Mesenchymal stem cell (in vitro differentiated cells and primary cell): ENCODE data around the gene RIOK3.

Experiments used
- DNase-seq: peaks from one replicate; pipeline ENCODE4 v3.0.0-alpha.2; 2013
- H2AFZ ChIP-seq: one replicate; pipeline ENCODE4 v1.6.1; 2013; ENCODE audit warnings: low read depth, mild to moderate bottlenecking, control low read depth, inconsistent platforms, low read length, moderate library complexity
- H2AK5ac ChIP-seq: 2 replicates; pipeline ENCODE4 v1.6.1; 2013; ENCODE audit warnings: low read length, moderate library complexity, mild to moderate bottlenecking, inconsistent platforms; ENCODE audit not compliant: severe bottlenecking
- H2BK120ac ChIP-seq: one replicate; pipeline ENCODE4 v1.6.1; 2013; ENCODE audit warnings: low read depth, mild to moderate bottlenecking, inconsistent platforms, low read length, moderate library complexity
- H2BK12ac ChIP-seq, 2 experiments: one replicate each; pipeline ENCODE4 v1.6.1; 2013; ENCODE audit warnings: inconsistent platforms in 2 of 2, low read length in 2 of 2, mild to moderate bottlenecking in 2 of 2, moderate library complexity in 2 of 2, control low read depth in 1 of 2
- H2BK15ac ChIP-seq: one replicate; pipeline ENCODE4 v1.6.1; 2013; ENCODE audit warnings: mild to moderate bottlenecking, low read depth, inconsistent platforms; ENCODE audit not compliant: poor library complexity, severe bottlenecking
- H2BK5ac ChIP-seq: 2 replicates; pipeline ENCODE4 v1.6.1; 2013; ENCODE audit warnings: low read depth, mild to moderate bottlenecking, low read length, control low read depth, inconsistent platforms; ENCODE audit not compliant: poor library complexity, severe bottlenecking
- H3K14ac ChIP-seq, 2 experiments: one replicate each; pipeline ENCODE4 v1.6.1; 2013; ENCODE audit warnings: inconsistent platforms in 2 of 2, low read length in 2 of 2, control low read depth in 1 of 2, mild to moderate bottlenecking in 1 of 2, moderate library complexity in 1 of 2
- H3K18ac ChIP-seq, 2 experiments: one replicate each; pipeline ENCODE4 v1.6.1; 2013; ENCODE audit warnings: inconsistent platforms in 2 of 2, low read length in 2 of 2, control low read depth in 1 of 2, low read depth in 1 of 2, mild to moderate bottlenecking in 1 of 2
- H3K23ac ChIP-seq, 2 experiments: one replicate each; pipeline ENCODE4 v1.6.1; 2013; ENCODE audit warnings: inconsistent platforms in 2 of 2, low read length in 2 of 2, mild to moderate bottlenecking in 2 of 2, moderate library complexity in 2 of 2, control low read depth in 1 of 2
- H3K27ac ChIP-seq: 2 replicates; pipeline ENCODE4 v1.5.1; 2013; ENCODE audit warnings: mild to moderate bottlenecking, moderate library complexity, low read length, control low read depth, inconsistent platforms; ENCODE audit not compliant: poor library complexity, severe bottlenecking
- H3K27me3 ChIP-seq, 2 experiments: 2 replicates each; pipeline versions ENCODE4 v1.6.1 to v1.7.0; 2013; ENCODE audit warnings: low read length in 2 of 2, mild to moderate bottlenecking in 2 of 2, moderate library complexity in 2 of 2, control low read depth in 1 of 2, inconsistent platforms in 1 of 2; ENCODE audit not compliant: control insufficient read depth in 1 of 2, insufficient read depth in 1 of 2
- H3K36me3 ChIP-seq, 2 experiments: 2 replicates each; pipeline versions ENCODE4 v1.6.1 to v1.7.0; 2013; ENCODE audit warnings: low read length in 2 of 2, control low read depth in 1 of 2, inconsistent platforms in 1 of 2, low read depth in 1 of 2, mild to moderate bottlenecking in 1 of 2; ENCODE audit not compliant: insufficient read depth in 2 of 2, control insufficient read depth in 1 of 2
- H3K4ac ChIP-seq, 2 experiments: one replicate each; pipeline ENCODE4 v1.6.1; 2013; ENCODE audit warnings: inconsistent platforms in 2 of 2, low read length in 2 of 2, mild to moderate bottlenecking in 2 of 2, moderate library complexity in 2 of 2, control low read depth in 1 of 2, low read depth in 1 of 2
- H3K4me1 ChIP-seq: 2 replicates; pipeline ENCODE4 v1.6.1; 2013; ENCODE audit warnings: low read depth, low read length, control low read depth; ENCODE audit not compliant: control insufficient read depth, insufficient read depth
- H3K4me2 ChIP-seq: 2 replicates; pipeline ENCODE4 v1.6.1; 2013; ENCODE audit warnings: low read length, mild to moderate bottlenecking, inconsistent platforms; ENCODE audit not compliant: poor library complexity, severe bottlenecking
- H3K4me3 ChIP-seq, 2 experiments: 2 replicates each; pipeline versions ENCODE4 v1.5.1 to v1.7.0; 2013; ENCODE audit warnings: low read length in 2 of 2, mild to moderate bottlenecking in 2 of 2, control low read depth in 1 of 2, low read depth in 1 of 2; ENCODE audit not compliant: insufficient read depth in 1 of 2
- H3K79me1 ChIP-seq: replicated peaks from 2 replicates; pipeline ENCODE4 v1.6.1; 2013; ENCODE audit warnings: mild to moderate bottlenecking, control low read depth, low read length, inconsistent platforms; ENCODE audit not compliant: poor library complexity, severe bottlenecking
- H3K9ac ChIP-seq: 2 replicates; pipeline ENCODE4 v1.7.0; 2013; ENCODE audit warnings: mild to moderate bottlenecking, low read length, moderate library complexity
- H3K9me3 ChIP-seq: 2 replicates; pipeline ENCODE4 v1.7.0; 2013; ENCODE audit warnings: mild to moderate bottlenecking, low read length; ENCODE audit not compliant: control insufficient read depth
- H4K8ac ChIP-seq: one replicate; pipeline ENCODE4 v1.6.1; 2013; ENCODE audit warnings: inconsistent platforms, mild to moderate bottlenecking, low read length, moderate library complexity
- H4K91ac ChIP-seq: one replicate; pipeline ENCODE4 v1.6.1; 2013; ENCODE audit warnings: mild to moderate bottlenecking, low read length, inconsistent platforms
- WGBS: methylation state at CpG from one replicate; pipeline ENCODE4 v1.1.7; 2013; ENCODE audit warnings: mixed read lengths; 5-methylcytosine and 5-hydroxymethylcytosine counted together

RIOK3 gene

GRCh38 chr18:23462876-23463275 lies 9.8 kb downstream of the RIOK3 start:
- Histone ChIP-seq H2BK120ac (no peak overlapping the region), H3K14ac (no peak overlapping the region), H3K27ac (no peak overlapping the region), H3K27me3 (no peaks in the 10 kb centered on the region), H3K36me3 (peaks cover 21 to 54% of the 10 kb centered on the region in 2 experiments), H4K91ac (no peak overlapping the region), H3K9me3 (no peaks in the 10 kb centered on the region), H3K4me1 (peaks cover 4% of the 10 kb centered on the region), H2BK12ac (no peak overlapping the region), H2BK15ac (no peak overlapping the region), H3K9ac (no peak overlapping the region), H3K4ac (no peak overlapping the region), H4K8ac (no peak overlapping the region), H3K4me3 (no peak overlapping the region), H3K23ac (no peak overlapping the region), H2BK5ac (no peak overlapping the region), H3K18ac (no peak overlapping the region), H2AFZ (no peak overlapping the region), H3K4me2 (no peak overlapping the region), H3K79me1 (peaks cover 7% of the 10 kb centered on the region), H2AK5ac (no peak overlapping the region)
- peak; percentile 7 for DNase-seq
- no CpG with 5 or more reads among the region's 2 CpGs for WGBS

DNA sequence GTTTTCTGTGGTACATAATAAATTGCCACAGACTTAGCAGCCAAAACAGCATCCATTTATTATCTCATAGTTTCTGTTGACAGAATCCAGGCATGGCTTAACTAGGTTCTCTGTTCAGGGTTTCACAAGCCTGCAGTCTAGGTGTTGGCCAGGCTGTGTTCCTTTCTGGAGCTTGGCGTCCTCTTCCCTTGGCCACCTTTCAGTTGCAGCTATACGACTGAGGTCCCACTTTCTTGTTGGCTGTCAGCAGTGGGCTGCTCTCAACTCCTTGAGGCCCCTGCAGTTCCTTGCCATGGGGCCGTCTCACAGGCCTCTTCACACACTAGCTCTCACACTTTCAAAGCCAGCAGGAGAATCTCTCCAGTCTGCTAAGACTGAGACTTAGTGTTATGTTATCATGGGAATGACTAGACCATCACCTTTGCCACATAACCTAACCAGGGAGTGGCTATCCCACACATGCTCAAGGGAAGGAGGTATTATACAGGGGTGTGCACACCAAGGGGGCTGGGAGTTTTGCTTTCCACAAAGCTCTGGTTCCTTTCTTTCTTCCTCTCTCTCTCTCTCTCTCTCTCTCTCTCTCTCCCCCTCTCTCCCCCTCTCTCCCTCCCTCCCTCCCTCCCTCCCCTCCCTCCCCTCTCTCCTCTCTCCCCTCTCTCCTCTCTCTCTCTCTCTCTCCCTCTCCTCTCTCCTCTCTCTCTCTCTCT lies 15.8 kb downstream of the RIOK3 start:
- Histone ChIP-seq H3K4ac (no peak overlapping the region), H4K91ac (no peak overlapping the region), H3K9me3 (no peaks in the 10 kb centered on the region), H3K4me3 (no peak overlapping the region), H2BK15ac (no peak overlapping the region), H3K36me3 (peaks cover 31 to 93% of the 10 kb centered on the region in 2 experiments), H2BK120ac (no peak overlapping the region), H3K14ac (no peak overlapping the region), H3K4me1 (no peaks in the 10 kb centered on the region), H3K9ac (no peak overlapping the region), H2BK12ac (no peak overlapping the region), H3K23ac (no peak overlapping the region), H2AFZ (no peak overlapping the region), H3K27me3 (no peaks in the 10 kb centered on the region), H4K8ac (no peak overlapping the region), H3K79me1 (peaks cover 23% of the 10 kb centered on the region), H2AK5ac (no peak overlapping the region), H3K4me2 (no peak overlapping the region), H3K27ac (no peak overlapping the region), H3K18ac (no peak overlapping the region), H2BK5ac (no peak overlapping the region)
- DNase-seq, result no peak
- 89% methylated on average over 2 of the region's 3 CpGs for WGBS

DNA sequence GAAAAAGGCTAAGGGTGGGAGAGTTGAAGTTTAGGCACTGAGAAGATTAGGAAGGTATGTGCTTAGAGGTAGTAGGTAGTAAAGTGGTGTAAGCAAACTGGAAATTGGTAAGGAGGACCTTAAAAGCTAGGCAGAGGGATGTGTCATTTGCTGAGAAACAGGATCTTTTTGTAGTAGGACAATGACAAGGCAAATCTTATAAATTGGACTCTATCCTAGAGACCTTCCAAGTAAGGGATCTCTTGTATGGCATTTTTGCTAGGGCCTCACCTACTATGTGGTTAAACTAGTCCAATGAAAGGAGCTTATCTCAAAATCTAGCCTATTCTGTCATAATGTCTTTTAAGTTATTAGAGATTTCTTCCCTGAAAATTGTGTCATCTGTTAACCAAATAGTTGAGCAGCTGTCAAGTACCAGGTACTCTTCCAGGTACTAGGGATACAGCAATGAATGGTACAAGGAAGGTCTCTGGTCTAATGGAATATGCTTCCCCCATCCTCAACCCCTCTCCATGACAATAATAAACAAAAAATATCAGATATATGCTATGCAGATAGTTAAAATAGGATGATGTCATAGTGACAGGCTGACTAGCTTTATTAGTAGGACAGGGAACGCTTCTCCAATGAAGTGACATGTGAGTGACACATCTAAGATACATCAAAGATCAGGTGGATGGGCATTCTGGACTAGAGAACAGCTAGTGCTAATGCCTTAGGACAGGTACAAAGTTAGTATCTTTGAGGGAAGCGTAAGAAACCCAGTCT lies 17.7 kb downstream of the RIOK3 start:
- H3K4me2 ChIP-seq, result no peak overlapping the region
- no peak overlapping the region for H2AFZ ChIP-seq
- H3K27me3 ChIP-seq, result no peaks in the 10 kb centered on the region
- H3K4me1 ChIP-seq, result no peaks in the 10 kb centered on the region
- no peak overlapping the region for H2BK15ac ChIP-seq
- H3K36me3 ChIP-seq, result peaks cover 39 to 94% of the 10 kb centered on the region in 2 experiments
- H3K23ac ChIP-seq, result no peak overlapping the region
- H3K4me3 ChIP-seq, result no peak overlapping the region
- no peak overlapping the region for H3K4ac ChIP-seq
- H4K8ac ChIP-seq, result no peak overlapping the region
- WGBS, result 95% methylated on average over 2 of the region's 2 CpGs
- no peak overlapping the region for H2BK5ac ChIP-seq
- H3K27ac ChIP-seq, result no peak overlapping the region
- no peaks in the 10 kb centered on the region for H3K9me3 ChIP-seq
- H2AK5ac ChIP-seq, result no peak overlapping the region
- peaks cover 27% of the 10 kb centered on the region for H3K79me1 ChIP-seq
- no peak overlapping the region for H3K18ac ChIP-seq
- H2BK120ac ChIP-seq, result no peak overlapping the region
- no peak overlapping the region for H4K91ac ChIP-seq
- DNase-seq, result no peak
- H3K14ac ChIP-seq, result no peak overlapping the region
- no peak overlapping the region for H3K9ac ChIP-seq
- no peak overlapping the region for H2BK12ac ChIP-seq

DNA sequence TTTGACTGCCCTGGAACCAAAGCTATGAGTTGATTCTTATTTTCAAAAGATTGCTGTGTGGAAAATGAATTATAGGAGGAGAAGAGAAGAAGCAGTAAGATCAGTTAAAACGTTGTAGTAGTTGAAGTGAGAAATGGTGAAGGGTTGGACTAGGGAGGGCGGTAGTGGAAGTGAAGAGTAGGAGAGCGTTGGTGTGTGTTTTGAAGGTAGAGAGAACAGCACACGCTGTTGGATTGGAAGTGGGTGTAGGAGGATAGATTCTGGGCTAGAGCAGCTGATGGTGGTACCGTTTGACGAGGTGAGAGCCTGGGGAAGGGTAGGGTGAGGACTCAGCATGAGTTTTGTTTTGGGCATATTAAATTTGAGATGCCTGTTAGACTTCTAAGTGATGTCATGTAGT lies 18.4 kb downstream of the RIOK3 start:
- H2BK120ac ChIP-seq, result no peak overlapping the region
- H3K23ac ChIP-seq, result no peak overlapping the region
- H3K4me3 ChIP-seq, result no peak overlapping the region

More for the DNA sequence above, 18.4 kb downstream of the RIOK3 start:
- Histone ChIP-seq H2AK5ac (no peak overlapping the region), H4K8ac (peak overlapping the region; percentile 23), H3K4ac (no peak overlapping the region), H3K27ac (no peak overlapping the region), H4K91ac (no peak overlapping the region), H3K79me1 (peaks cover 25% of the 10 kb centered on the region), H3K4me2 (no peak overlapping the region), H3K36me3 (peaks cover 38 to 94% of the 10 kb centered on the region in 2 experiments), H2BK12ac (no peak overlapping the region), H2BK5ac (no peak overlapping the region), H3K9ac (no peak overlapping the region), H2AFZ (no peak overlapping the region), H2BK15ac (no peak overlapping the region), H3K9me3 (no peaks in the 10 kb centered on the region), H3K4me1 (no peaks in the 10 kb centered on the region), H3K18ac (no peak overlapping the region), H3K14ac (no peak overlapping the region), H3K27me3 (no peaks in the 10 kb centered on the region)
- DNase-seq, result no peak
- 96% methylated on average over 6 of the region's 6 CpGs for WGBS
